Left ventricle myocardium inferior (tissue), 1 donor: Measurements from ENCODE around the gene DHRS2. TPM values are rescaled to one million over a fixed set of nuclear protein-coding genes. Genes with fewer than 3 reads are reported as not detected.

Source experiments
- DNase-seq: peaks from one replicate; pipeline ENCODE4 v3.0.0-alpha.2; 2020
- H3K27ac ChIP-seq: fragments of 200-600 bp; replicated peaks from 2 replicates; pipeline ENCODE4 v1.8.0; 2021
- H3K27me3 ChIP-seq: fragments of 200-600 bp; 2 replicates; pipeline ENCODE4 v1.8.0; 2021; ENCODE audit warnings: low read depth
- H3K36me3 ChIP-seq: fragments of 200-600 bp; 2 replicates; pipeline ENCODE4 v1.8.0; 2021
- H3K4me1 ChIP-seq: fragments of 200-600 bp; 2 replicates; pipeline ENCODE4 v1.8.0; 2021
- H3K4me3 ChIP-seq: fragments of 200-600 bp; 2 replicates; pipeline ENCODE4 v1.8.0; 2021; ENCODE audit warnings: mild to moderate bottlenecking, moderate library complexity
- H3K9me3 ChIP-seq: fragments of 200-600 bp; replicated peaks from 2 replicates; pipeline ENCODE4 v1.8.0; 2021
- intact Hi-C: fragments of 100-400 bp; cut with micrococcal nuclease; formaldehyde crosslinking; loops from one replicate; pipeline ENCODE4 v1.11.0; 2022
- total RNA-seq: library from RNA; stranded (reverse); fragmentation: NEBNext Ultra II Directional; extraction: Animal tissue kit (Norgen Biotek cat#: 25700); gene quantifications from one replicate; pipeline ENCODE4 v1.2.1, GENCODE V29; 2021
- TF ChIP-seq, protein P1 (sequence below): fragments of 200-600 bp; IDR thresholded peaks from 2 replicates; pipeline ENCODE4 v1.8.0; 2021; ENCODE audit warnings: antibody characterized with exemption, mild to moderate bottlenecking, borderline replicate concordance
- donor health status: DM: no; HTN: yes; CAD: no; lungs with severe emphysema.

The DHRS2 gene
- total RNA-seq, 1 donor from 2014 or later, result not detected

GRCh38 chr14:23614395-23614828, 21.8 kb upstream of the DHRS2 start:
- DNase-seq, result no peak
- H3K4me3 ChIP-seq, result no peak overlapping the region
- no peaks in the 10 kb centered on the region for H3K4me1 ChIP-seq
- TF ChIP-seq, protein P1, sequence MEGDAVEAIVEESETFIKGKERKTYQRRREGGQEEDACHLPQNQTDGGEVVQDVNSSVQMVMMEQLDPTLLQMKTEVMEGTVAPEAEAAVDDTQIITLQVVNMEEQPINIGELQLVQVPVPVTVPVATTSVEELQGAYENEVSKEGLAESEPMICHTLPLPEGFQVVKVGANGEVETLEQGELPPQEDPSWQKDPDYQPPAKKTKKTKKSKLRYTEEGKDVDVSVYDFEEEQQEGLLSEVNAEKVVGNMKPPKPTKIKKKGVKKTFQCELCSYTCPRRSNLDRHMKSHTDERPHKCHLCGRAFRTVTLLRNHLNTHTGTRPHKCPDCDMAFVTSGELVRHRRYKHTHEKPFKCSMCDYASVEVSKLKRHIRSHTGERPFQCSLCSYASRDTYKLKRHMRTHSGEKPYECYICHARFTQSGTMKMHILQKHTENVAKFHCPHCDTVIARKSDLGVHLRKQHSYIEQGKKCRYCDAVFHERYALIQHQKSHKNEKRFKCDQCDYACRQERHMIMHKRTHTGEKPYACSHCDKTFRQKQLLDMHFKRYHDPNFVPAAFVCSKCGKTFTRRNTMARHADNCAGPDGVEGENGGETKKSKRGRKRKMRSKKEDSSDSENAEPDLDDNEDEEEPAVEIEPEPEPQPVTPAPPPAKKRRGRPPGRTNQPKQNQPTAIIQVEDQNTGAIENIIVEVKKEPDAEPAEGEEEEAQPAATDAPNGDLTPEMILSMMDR, result no peak
- no peaks in the 10 kb centered on the region for H3K9me3 ChIP-seq
- H3K27ac ChIP-seq, result no peak overlapping the region
- H3K27me3 ChIP-seq, result peaks cover 48% of the 10 kb centered on the region
- H3K36me3 ChIP-seq, result no peaks in the 10 kb centered on the region
- intact Hi-C loops, result no loop called here

DNA sequence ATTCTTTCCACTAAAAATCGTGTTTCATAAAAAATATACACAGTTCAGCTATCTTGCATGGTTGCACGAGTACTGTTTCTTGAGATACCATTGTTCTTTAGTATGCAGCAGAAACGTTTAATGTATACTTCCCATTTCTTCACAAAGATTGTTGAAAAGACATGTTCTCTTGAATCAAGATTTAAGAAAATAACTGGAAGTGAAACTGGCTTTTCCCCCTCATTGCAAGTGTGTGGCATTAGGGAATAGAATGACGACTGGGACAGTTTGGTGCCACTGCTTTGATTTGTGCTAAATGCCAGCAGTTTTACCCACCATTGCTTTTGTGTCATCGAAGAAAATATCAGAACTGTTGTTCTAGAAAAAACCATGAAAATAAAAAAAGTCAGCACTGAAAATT, 20.3 kb upstream of the DHRS2 start:
- DNase-seq, result no peak
- intact Hi-C loops, result no loop called here
- no peaks in the 10 kb centered on the region for H3K4me1 ChIP-seq
- no peak overlapping the region for H3K27ac ChIP-seq
- no peaks in the 10 kb centered on the region for H3K9me3 ChIP-seq
- TF ChIP-seq, protein P1, result no peak
- H3K4me3 ChIP-seq, result no peak overlapping the region
- H3K27me3 ChIP-seq, result peaks cover 48% of the 10 kb centered on the region
- no peaks in the 10 kb centered on the region for H3K36me3 ChIP-seq

- intact Hi-C loops, result no loop called here
- no peaks in the 10 kb centered on the region for H3K4me1 ChIP-seq
- no peak overlapping the region for H3K4me3 ChIP-seq
- DNase-seq, result no peak
- no peaks in the 10 kb centered on the region for H3K9me3 ChIP-seq
- no peak overlapping the region for H3K27ac ChIP-seq
- TF ChIP-seq, protein P1, result no peak
- peaks cover 42% of the 10 kb centered on the region for H3K27me3 ChIP-seq
- no peaks in the 10 kb centered on the region for H3K36me3 ChIP-seq
Measured at GRCh38 chr14:23617539-23617938, 18.6 kb upstream of the DHRS2 start.

DNA sequence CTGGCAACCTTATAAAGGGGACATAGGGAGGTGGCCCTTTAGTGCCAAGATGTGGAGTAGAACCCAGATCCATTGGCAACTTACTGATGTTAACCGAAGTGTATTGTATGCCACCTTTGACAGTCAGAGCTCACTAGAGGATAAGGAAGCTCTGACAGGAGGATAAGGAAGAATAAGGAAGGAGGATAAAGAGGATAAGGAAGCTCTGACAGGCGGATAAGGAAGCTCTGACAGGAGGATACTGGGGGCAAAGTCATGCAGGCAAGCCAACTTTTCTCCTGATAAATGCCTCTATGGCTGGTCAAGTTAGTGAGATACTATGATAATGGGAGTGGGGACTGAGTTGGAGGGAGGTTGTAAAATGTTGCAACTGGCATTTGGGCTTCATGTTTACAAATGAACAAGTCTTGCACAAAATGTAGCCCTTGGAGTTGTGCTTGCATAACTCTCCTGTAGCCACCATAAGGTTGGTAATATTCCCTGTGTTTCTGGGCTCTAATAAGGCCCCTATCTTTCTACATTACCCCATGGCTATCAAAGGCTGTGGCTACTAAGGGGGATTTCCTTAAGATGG, 17.7 kb upstream of the DHRS2 start:
- Histone ChIP-seq H3K4me1 (no peaks in the 10 kb centered on the region), H3K27ac (no peak overlapping the region), H3K9me3 (no peaks in the 10 kb centered on the region), H3K4me3 (no peak overlapping the region), H3K36me3 (no peaks in the 10 kb centered on the region), H3K27me3 (peaks cover 37% of the 10 kb centered on the region)
- TF ChIP-seq, protein P1, result no peak
- no peak for DNase-seq
- intact Hi-C loops, result no loop called here

- DNase-seq, result no peak
- TF ChIP-seq, protein P1, result no peak
Measured at GRCh38 chr14:23620177-23620702, 15.9 kb upstream of the DHRS2 start.

More at GRCh38 chr14:23620177-23620702, 15.9 kb upstream of the DHRS2 start:
- H3K36me3 ChIP-seq, result no peaks in the 10 kb centered on the region
- no peak overlapping the region for H3K4me3 ChIP-seq
- peaks cover 16% of the 10 kb centered on the region for H3K9me3 ChIP-seq
- peaks cover 33% of the 10 kb centered on the region for H3K27me3 ChIP-seq
- intact Hi-C loops, result no loop called here
- H3K27ac ChIP-seq, result no peak overlapping the region
- H3K4me1 ChIP-seq, result no peaks in the 10 kb centered on the region
